K562 (cell line): Measurements from ENCODE around the gene RTCB. TPM values are rescaled to one million over a fixed set of nuclear protein-coding genes. Genes with fewer than 3 reads are reported as not detected.

ENCODE experiments used
- CTCF ChIP-seq, 3 experiments: IDR thresholded peaks in 2 of 3; conservative IDR thresholded peaks in 1 of 3; 2 replicates each; pipeline ENCODE4 v1.5.1; 2011 to 2012; ENCODE audit warnings: low read length in 3 of 3, mild to moderate bottlenecking in 3 of 3, control low read depth in 2 of 3, improper control_type of control experiment in 1 of 3, inconsistent platforms in 1 of 3, low read depth in 1 of 3, mixed read lengths in 1 of 3, moderate library complexity in 1 of 3; ENCODE audit not compliant: insufficient read depth in 2 of 3
- CTCFL ChIP-seq: IDR thresholded peaks from 2 replicates; pipeline ENCODE4 v1.6.1; 2011; ENCODE audit warnings: borderline replicate concordance, low read depth, mild to moderate bottlenecking, moderate library complexity, low read length; ENCODE audit not compliant: insufficient read depth, poor library complexity, severe bottlenecking
- ESRRA ChIP-seq: fragments of 450-650 bp; IDR thresholded peaks from 2 replicates; pipeline ENCODE4 v1.6.1; 2014; ENCODE audit warnings: low read depth, mild to moderate bottlenecking, moderate library complexity, borderline replicate concordance
- REST ChIP-seq, 2 experiments: fragments of 450-650 bp; formaldehyde crosslinking in 1 of 2; IDR thresholded peaks; 2 replicates each; pipeline versions ENCODE4 v1.4.0 to v1.6.1; 2014 to 2020; ENCODE audit warnings: mild to moderate bottlenecking in 2 of 2, borderline replicate concordance in 1 of 2, low read depth in 1 of 2
- SAP30 ChIP-seq: fragments of 200-600 bp; sonication (generic); IDR thresholded peaks from 2 replicates; pipeline ENCODE4 v1.6.1; 2012; ENCODE audit warnings: borderline replicate concordance, low read depth, mild to moderate bottlenecking, moderate library complexity, low read length, control low read depth, inconsistent platforms; ENCODE audit not compliant: insufficient read depth, poor library complexity, severe bottlenecking
- SLC30A9 ChIP-seq: fragments of 250-450 bp; sonication (Bioruptor Pico); IDR thresholded peaks from 2 replicates; pipeline ENCODE4 v1.8.0; 2022; ENCODE audit warnings: mild to moderate bottlenecking, moderate library complexity
- SMC3 ChIP-seq: conservative IDR thresholded peaks from 2 replicates; pipeline ENCODE4 v1.6.1; 2011; ENCODE audit warnings: low read depth, low read length, improper control_type of control experiment; ENCODE audit not compliant: insufficient read depth
- STAT5A ChIP-seq: IDR thresholded peaks from 2 replicates; pipeline ENCODE4 v1.6.1; 2012; ENCODE audit warnings: low read length, inconsistent platforms, borderline replicate concordance
- ZNF589 ChIP-seq: fragments of 200-800 bp; sonication (Bioruptor generic); IDR thresholded peaks from 2 replicates; pipeline ENCODE4 v1.6.1; 2016; ENCODE audit warnings: low read depth, missing genetic modification characterization, missing compliant biosample characterization
- ZNF639 ChIP-seq, 2 experiments: fragments of 200-800 bp in 1 of 2; sonication (Bioruptor generic) in 1 of 2; sonication (generic) in 1 of 2; formaldehyde crosslinking in 1 of 2; IDR thresholded peaks in 1 of 2; conservative IDR thresholded peaks in 1 of 2; 2 replicates each; pipeline versions ENCODE4 v1.5.0 to v1.6.1; 2016 to 2020; ENCODE audit warnings: missing compliant biosample characterization in 1 of 2, missing genetic modification characterization in 1 of 2, missing genetic modification reagents in 1 of 2
- polyA plus RNA-seq, 8 experiments: library from polyadenylated mRNA; depleted of rRNA in 4 of 8; stranded (reverse) in 5 of 8; unstranded in 3 of 8; fragments of >200 nt; fragmentation: Nextera tagmentation in 2 of 8; fragmentation: Illumina TruSeq in 1 of 8; extraction: Ambion mirVana in 2 of 8; extraction: Trizol in 1 of 8; gene quantifications; 2 replicates each; pipeline versions ENCODE4 v1.2.1 to v1.2.3, GENCODE V29; 2011 to 2014; ENCODE audit warnings: inconsistent platforms in 1 of 8, missing spikeins in 1 of 8
- total RNA-seq, 7 experiments: library from RNA; depleted of rRNA in 6 of 7; stranded (reverse); fragments of >200 nt in 6 of 7; fragmentation: Illumina TruSeq in 2 of 7; extraction: Trizol in 2 of 7; gene quantifications; 2 replicates each; pipeline versions ENCODE4 v1.2.1 to v1.2.3, GENCODE V29; 2011 to 2021; ENCODE audit warnings: low replicate concordance in 1 of 7

Gene RTCB
- total and polyA plus RNA-seq, 9 of the 15 experiments (the other 6 are each of a cell fraction or from before 2014, with no cell fraction given) = 80.3 to 269 (median 92.3) TPM

- TF ChIP-seq REST (IDR thresholded peaks at IDR 0.05; ENCODE audit: borderline replicate concordance) (peak; percentile 54; the same call in 1 of the 2 replicates), REST (CRISPR knock-in tag; IDR thresholded peaks at IDR 0.05; ENCODE audit: low read depth) (no peak), ESRRA (peak; percentile 70; the same call in 1 of the 2 replicates), ZNF639 (CRISPR knock-in tag; conservative IDR thresholded peaks at IDR 0.05 in 1 of 2, IDR thresholded peaks at IDR 0.05 in 1 of 2) (no peak), SAP30 (no peak), SLC30A9 (CRISPR knock-in tag) (no peak), STAT5A (no peak), SMC3 (peak; percentile 74), CTCF (IDR thresholded peaks at IDR 0.05 in 2 of 3, conservative IDR thresholded peaks at IDR 0.05 in 1 of 3; ENCODE audit: insufficient read depth in 2 of 3, low read depth in 1 of 3, low read length in 3 of 3) (peak; percentile 91 to 99 (median 99)), CTCFL (peak; percentile 87), ZNF589 (no peak)
These were observed 33.3 kb downstream of the RTCB start (continued) for GRCh38 chr22:32378707-32379272.
